SK-N-SH treated with all-trans-retinoic acid at 6 μM for 48 hours (cell line): ENCODE data around the gene PDE1A.

Experiments
- ARNTL ChIP-seq: fragments of 450-650 bp; formaldehyde crosslinking; IDR thresholded peaks from 2 replicates; pipeline ENCODE4 v1.5.0; 2020; ENCODE audit warnings: low read depth, mild to moderate bottlenecking, moderate library complexity, borderline replicate concordance
- BACH2 ChIP-seq: fragments of 250-450 bp; sonication (Bioruptor Pico); IDR thresholded peaks from 2 replicates; pipeline ENCODE4 v1.9.0; 2021; ENCODE audit warnings: mild to moderate bottlenecking, borderline replicate concordance
- CSDC2 ChIP-seq: fragments of 250-450 bp; sonication (Bioruptor Pico); IDR thresholded peaks from 2 replicates; pipeline ENCODE4 v1.5.0; 2020; ENCODE audit warnings: mild to moderate bottlenecking, moderate library complexity
- GLIS3 ChIP-seq: fragments of 250-450 bp; sonication (Bioruptor Pico); IDR thresholded peaks from 2 replicates; pipeline ENCODE4 v1.5.0; 2020; ENCODE audit warnings: mild to moderate bottlenecking, moderate library complexity
- ISL1 ChIP-seq: fragments of 250-450 bp; sonication (Bioruptor Pico); IDR thresholded peaks from 2 replicates; pipeline ENCODE4 v2.1.2; 2022; ENCODE audit warnings: mild to moderate bottlenecking, moderate library complexity
- PPARA ChIP-seq: fragments of 250-450 bp; sonication (Bioruptor Pico); IDR thresholded peaks from 2 replicates; pipeline ENCODE4 v1.5.0; 2020; ENCODE audit warnings: mild to moderate bottlenecking, borderline replicate concordance
- RARB ChIP-seq: fragments of 250-450 bp; sonication (Bioruptor Pico); IDR thresholded peaks from 2 replicates; pipeline ENCODE4 v1.8.0; 2021; ENCODE audit warnings: mild to moderate bottlenecking, moderate library complexity
- TOX ChIP-seq: fragments of 250-450 bp; sonication (Bioruptor Pico); IDR thresholded peaks from 2 replicates; pipeline ENCODE4 v1.8.0; 2021; ENCODE audit warnings: mild to moderate bottlenecking, moderate library complexity, borderline replicate concordance
- ZC3H10 ChIP-seq: fragments of 250-450 bp; sonication (Bioruptor Pico); IDR thresholded peaks from 2 replicates; pipeline ENCODE4 v1.5.1; 2021; ENCODE audit warnings: mild to moderate bottlenecking, moderate library complexity
- ZFP3 ChIP-seq: fragments of 250-450 bp; sonication (Bioruptor Pico); IDR thresholded peaks from 2 replicates; pipeline ENCODE4 v1.5.0; 2020; ENCODE audit warnings: mild to moderate bottlenecking, moderate library complexity
- TF ChIP-seq, protein P1 (sequence below): fragments of 250-450 bp; sonication (Bioruptor Pico); IDR thresholded peaks from 2 replicates; pipeline ENCODE4 v1.8.0; 2020; ENCODE audit warnings: mild to moderate bottlenecking, moderate library complexity, borderline replicate concordance

DNA sequence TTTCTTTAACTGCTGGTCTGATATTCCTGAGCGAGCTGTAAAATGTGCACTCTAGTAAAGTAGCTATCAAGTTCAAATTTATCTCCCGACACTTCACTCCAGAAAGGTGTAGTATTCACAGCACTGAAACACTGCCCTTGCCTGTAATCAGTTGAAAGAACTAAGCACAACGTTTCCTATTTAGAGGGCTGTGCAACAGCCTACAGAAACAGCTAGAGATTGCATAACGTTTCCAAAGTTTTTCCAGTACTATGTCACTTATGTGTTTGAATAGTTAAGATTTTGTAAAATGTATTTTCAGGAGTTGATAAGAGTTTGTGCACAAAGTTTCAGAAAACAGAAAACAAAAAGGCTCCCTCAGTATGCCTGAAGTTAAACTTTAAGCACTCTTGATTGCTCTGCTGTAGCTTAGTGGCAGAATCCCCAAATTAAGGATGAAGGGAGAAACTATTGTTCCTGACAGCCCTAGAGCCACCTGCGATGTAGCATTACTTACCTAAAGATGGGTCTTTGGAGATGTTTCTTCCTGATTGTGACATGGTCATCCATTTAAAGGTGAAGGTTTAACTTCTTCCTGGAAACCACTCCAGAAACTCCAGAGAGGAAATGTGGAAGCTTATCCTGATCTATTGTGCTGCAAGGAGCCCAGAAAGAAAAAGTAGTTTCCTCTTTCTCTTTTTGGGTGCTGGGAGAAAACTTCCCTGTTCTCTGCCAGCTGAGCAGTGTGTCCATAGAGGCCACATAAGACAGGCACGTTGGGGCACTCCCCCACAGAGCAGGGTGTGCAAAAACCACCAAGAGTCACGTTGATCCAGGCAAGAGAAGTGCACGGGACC lies 536 bp downstream of the PDE1A start:
- TF ChIP-seq RARB (CRISPR knock-in tag) (no peak), GLIS3 (CRISPR knock-in tag) (no peak), TOX (CRISPR knock-in tag) (no peak), ZFP3 (CRISPR knock-in tag) (no peak), ZC3H10 (CRISPR knock-in tag) (no peak), BACH2 (no peak), CSDC2 (CRISPR knock-in tag) (no peak), ARNTL (CRISPR knock-in tag) (no peak), ISL1 (CRISPR knock-in tag) (no peak), PPARA (no peak)
- TF ChIP-seq, protein P1, sequence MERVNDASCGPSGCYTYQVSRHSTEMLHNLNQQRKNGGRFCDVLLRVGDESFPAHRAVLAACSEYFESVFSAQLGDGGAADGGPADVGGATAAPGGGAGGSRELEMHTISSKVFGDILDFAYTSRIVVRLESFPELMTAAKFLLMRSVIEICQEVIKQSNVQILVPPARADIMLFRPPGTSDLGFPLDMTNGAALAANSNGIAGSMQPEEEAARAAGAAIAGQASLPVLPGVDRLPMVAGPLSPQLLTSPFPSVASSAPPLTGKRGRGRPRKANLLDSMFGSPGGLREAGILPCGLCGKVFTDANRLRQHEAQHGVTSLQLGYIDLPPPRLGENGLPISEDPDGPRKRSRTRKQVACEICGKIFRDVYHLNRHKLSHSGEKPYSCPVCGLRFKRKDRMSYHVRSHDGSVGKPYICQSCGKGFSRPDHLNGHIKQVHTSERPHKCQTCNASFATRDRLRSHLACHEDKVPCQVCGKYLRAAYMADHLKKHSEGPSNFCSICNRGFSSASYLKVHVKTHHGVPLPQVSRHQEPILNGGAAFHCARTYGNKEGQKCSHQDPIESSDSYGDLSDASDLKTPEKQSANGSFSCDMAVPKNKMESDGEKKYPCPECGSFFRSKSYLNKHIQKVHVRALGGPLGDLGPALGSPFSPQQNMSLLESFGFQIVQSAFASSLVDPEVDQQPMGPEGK (CRISPR knock-in tag), result no peak
